CD14-positive monocyte (primary cell): ENCODE measurements around the gene DHFR2. TPM values are rescaled to one million over a fixed set of nuclear protein-coding genes. Genes with fewer than 3 reads are reported as not detected.
A peak's percentile ranks its signal among the peaks of the same experiment; 100 is the strongest.
"Not testable (repeated sequence)": the region's sequence is repeated elsewhere in the genome, so short reads cannot be mapped to it uniquely, and the experiment has no call there.

Source experiments
- DNase-seq, 3 donors: peaks; one replicate each; pipeline ENCODE4 v3.0.0-alpha.2; 2011 to 2022
- H2AFZ ChIP-seq: 2 replicates; pipeline ENCODE4 v1.6.0; 2012; ENCODE audit warnings: mild to moderate bottlenecking, low read depth, low read length, inconsistent platforms; ENCODE audit not compliant: insufficient read depth, poor library complexity, severe bottlenecking
- H3K27ac ChIP-seq, 2 donors: 1 replicate in 1 of 2; 2 replicates in 1 of 2; pipeline ENCODE4 v1.5.1; 2012 to 2013; ENCODE audit warnings: low read length in 2 of 2, control low read depth in 1 of 2, inconsistent platforms in 1 of 2, low read depth in 1 of 2, mild to moderate bottlenecking in 1 of 2
- H3K27me3 ChIP-seq, 2 donors: one replicate each; pipeline versions ENCODE4 v1.6.0 to v1.6.1; 2011 to 2013; ENCODE audit warnings: low read length in 2 of 2; ENCODE audit not compliant: control insufficient read depth in 2 of 2, insufficient read depth in 2 of 2
- H3K36me3 ChIP-seq, 2 donors: replicated peaks in 1 of 2; 1 replicate in 1 of 2; 2 replicates in 1 of 2; pipeline versions ENCODE4 v1.5.1 to v1.6.1; 2012 to 2013; ENCODE audit warnings: low read length in 2 of 2, control low read depth in 1 of 2, inconsistent platforms in 1 of 2, mild to moderate bottlenecking in 1 of 2; ENCODE audit not compliant: insufficient read depth in 2 of 2, control insufficient read depth in 1 of 2
- H3K4me1 ChIP-seq, 2 donors: 1 replicate in 1 of 2; 2 replicates in 1 of 2; pipeline versions ENCODE4 v1.5.1 to v1.6.1; 2012 to 2013; ENCODE audit warnings: low read length in 2 of 2, control low read depth in 1 of 2, inconsistent platforms in 1 of 2, mild to moderate bottlenecking in 1 of 2, moderate library complexity in 1 of 2; ENCODE audit not compliant: insufficient read depth in 2 of 2, control insufficient read depth in 1 of 2
- H3K4me2 ChIP-seq: replicated peaks from 2 replicates; pipeline ENCODE3; 2012; ENCODE audit warnings: low read length, moderate library complexity, mild to moderate bottlenecking; ENCODE audit not compliant: poor library complexity, severe bottlenecking; ENCODE audit errors: extremely low read depth
- H3K4me3 ChIP-seq, 3 experiments: fragments of 200-600 bp in 1 of 3; sonication (generic) in 1 of 3; replicated peaks in 1 of 3; 1 replicate in 2 of 3; 2 replicates in 1 of 3; pipeline ENCODE4 v1.5.1; 2011 to 2013; ENCODE audit warnings: low read length in 3 of 3, mild to moderate bottlenecking in 3 of 3, control low read depth in 2 of 3, low read depth in 2 of 3, inconsistent platforms in 1 of 3, moderate library complexity in 1 of 3
- H3K79me2 ChIP-seq: 2 replicates; pipeline ENCODE4 v1.6.0; 2012; ENCODE audit warnings: mild to moderate bottlenecking, control low read depth, inconsistent platforms, low read length, moderate library complexity; ENCODE audit not compliant: insufficient read depth
- H3K9ac ChIP-seq: 2 replicates; pipeline ENCODE4 v1.6.0; 2017; ENCODE audit warnings: low read length, mild to moderate bottlenecking; ENCODE audit not compliant: insufficient read depth, poor library complexity, severe bottlenecking
- H3K9me3 ChIP-seq, 2 donors: replicated peaks in 1 of 2; 1 replicate in 1 of 2; 2 replicates in 1 of 2; pipeline versions ENCODE4 v1.5.1 to v1.6.1; 2012 to 2013; ENCODE audit warnings: low read length in 2 of 2, control low read depth in 1 of 2; ENCODE audit not compliant: control insufficient read depth in 1 of 2, insufficient read depth in 1 of 2
- H4K20me1 ChIP-seq: 2 replicates; pipeline ENCODE4 v1.6.0; 2012; ENCODE audit warnings: mild to moderate bottlenecking, low read length, control low read depth, moderate library complexity; ENCODE audit not compliant: insufficient read depth
- H3K27ac Mint-ChIP-seq, 7 donors: one replicate each; pipeline ENCODE4 v1.8.0; 2020; ENCODE audit warnings: mild to moderate bottlenecking in 7 of 7, mixed read lengths in 7 of 7, moderate library complexity in 6 of 7, inconsistent platforms in 2 of 7
- H3K27me3 Mint-ChIP-seq, 3 donors: one replicate each; pipeline ENCODE4 v1.8.0; 2021 to 2022; ENCODE audit warnings: low read depth in 3 of 3, mild to moderate bottlenecking in 3 of 3, mixed read lengths in 3 of 3, moderate library complexity in 3 of 3, inconsistent platforms in 1 of 3
- H3K36me3 Mint-ChIP-seq, 2 donors: one replicate each; pipeline ENCODE4 v1.8.0; 2020; ENCODE audit warnings: mixed read lengths in 2 of 2, inconsistent platforms in 1 of 2, mild to moderate bottlenecking in 1 of 2
- H3K4me1 Mint-ChIP-seq: one replicate; pipeline ENCODE4 v1.8.0; 2020; ENCODE audit warnings: mild to moderate bottlenecking, mixed read lengths
- H3K4me3 Mint-ChIP-seq, 2 donors: one replicate each; pipeline ENCODE4 v1.8.0; 2020; ENCODE audit warnings: mild to moderate bottlenecking in 2 of 2, mixed read lengths in 2 of 2, moderate library complexity in 1 of 2
- H3K9me3 Mint-ChIP-seq, 7 donors: one replicate each; pipeline ENCODE4 v1.8.0; 2020 to 2022; ENCODE audit warnings: mixed read lengths in 7 of 7, mild to moderate bottlenecking in 6 of 7, moderate library complexity in 6 of 7, inconsistent platforms in 2 of 7
- CTCF ChIP-seq: fragments of 200-600 bp; IDR thresholded peaks from one replicate; pipeline ENCODE4 v1.8.0; 2022; ENCODE audit warnings: antibody characterized with exemption, mild to moderate bottlenecking
- WGBS: methylation state at CpG from one replicate; pipeline ENCODE4 v1.1.5; 2013; ENCODE audit warnings: missing lambda C conversion rate; ENCODE audit not compliant: insufficient coverage; 5-methylcytosine and 5-hydroxymethylcytosine counted together
- intact Hi-C, 2 donors: fragments of 100-400 bp; cut with micrococcal nuclease; formaldehyde crosslinking; loops; one replicate each; pipeline versions ENCODE4 v1.15.0 to v1.15.1; 2023
- polyA minus RNA-seq: library from RNA; depleted of rRNA, polyadenylated mRNA; stranded (reverse); fragments of >200 nt; gene quantifications from 2 replicates; pipeline ENCODE4 v1.2.3, GENCODE V29; 2012
- polyA plus RNA-seq, 3 donors: library from polyadenylated mRNA; depleted of rRNA in 1 of 3; unstranded in 2 of 3; stranded (reverse) in 1 of 3; fragments of 300-500 nt in 2 of 3; fragments of >200 nt in 1 of 3; fragmentation: Illumina TruSeq in 2 of 3; gene quantifications; 1 replicate in 2 of 3; 2 replicates in 1 of 3; pipeline ENCODE4 v1.2.3, GENCODE V29; 2012 to 2021
- total RNA-seq, 12 experiments: library from RNA in 1 of 12; stranded (reverse) in 1 of 12; fragments of 120-200 nt in 1 of 12; gene quantifications; one replicate each; pipeline ENCODE4 v1.2.4 and lab custom pipeline; 2013 to 2026; ENCODE audit warnings: mixed read lengths in 6 of 12, inconsistent platforms in 1 of 12

The DHFR2 gene
- total RNA-seq (2013): 4.0 TPM
- polyA plus RNA-seq (1 to 10 TPM in 2 of 3 donors, under 1 TPM in 1; 0.35 to 2.8 (median 1.2) TPM), polyA minus RNA-seq (0.69 and 1.7 TPM in 2 replicates), total RNA-seq (lab: John Stamatoyannopoulos, UW) (1.0 to 6.5 (median 2.0) reads per million in 11 experiments)

GRCh38 chr3:94062513-94063404 lies at the start of gene DHFR2, which contains the start of gene NSUN3:
TSS of gene DHFR2 (minus strand) at chr3:94062916. CDS start at chr3:94061511, 1,405 bp downstream.
TSS of gene NSUN3 (plus strand) at chr3:94063061. CDS start at chr3:94063127, 66 bp downstream.
- H3K27me3 Mint-ChIP-seq: peaks cover 0 to 1% (median 0%) of the 10 kb centered on the region in 3 donors
- no peaks in the 10 kb centered on the region for H3K9me3 ChIP-seq
- H3K27ac Mint-ChIP-seq: peak within 1 kb of the TSS; percentile 100
- intact Hi-C loops: loop anchor here in 1 of 2 donors (5.0 kb wide), 1 partner anchor 80 kb away; the partner anchor contains the start of gene ARL13B
- H3K4me1 ChIP-seq: peaks cover 34 to 39% of the 10 kb centered on the region in 2 donors
- H3K4me2 ChIP-seq: peak within 1 kb of the TSS; percentile 85
- peak within 1 kb of the TSS; percentile 84 for H2AFZ ChIP-seq
- DNase-seq: peak; percentile 89 to 96 (median 94)
- no peak for TF ChIP-seq CTCF
- H3K36me3 Mint-ChIP-seq: peaks cover 28 to 30% of the 10 kb centered on the region in 2 donors
- H3K79me2 ChIP-seq: peaks cover 42% of the 10 kb centered on the region
- peaks cover 41% of the 10 kb centered on the region for H3K4me1 Mint-ChIP-seq
- no peaks in the 10 kb centered on the region for H4K20me1 ChIP-seq
- peak within 1 kb of the TSS; percentile 87 for H3K9ac ChIP-seq
- H3K9me3 Mint-ChIP-seq: peaks cover 0 to 4% (median 2%) of the 10 kb centered on the region in 7 donors
- H3K27me3 ChIP-seq: no peaks in the 10 kb centered on the region
- WGBS: under 1% methylated on average over 44 of the region's 52 CpGs
- peaks cover 0 to 22% of the 10 kb centered on the region in 2 donors for H3K36me3 ChIP-seq
- peak within 1 kb of the TSS; percentile 69 to 86 (median 80) for H3K4me3 ChIP-seq
- peak within 1 kb of the TSS; percentile 93 to 99 for H3K4me3 Mint-ChIP-seq
- peak within 1 kb of the TSS; percentile 94 to 98 for H3K27ac ChIP-seq

- H3K4me3 Mint-ChIP-seq: no peak overlapping the region
- Histone ChIP-seq H3K79me2 (no peaks in the 10 kb centered on the region), H3K4me3 (no peak overlapping the region), H3K36me3 (peaks cover 39 to 65% of the 10 kb centered on the region in 2 donors), H3K9me3 (no peaks in the 10 kb centered on the region), H2AFZ (no peak overlapping the region), H3K27ac (no peak overlapping the region), H3K4me1 (no peaks in the 10 kb centered on the region), H4K20me1 (no peaks in the 10 kb centered on the region), H3K27me3 (no peaks in the 10 kb centered on the region), H3K9ac (no peak overlapping the region), H3K4me2 (no peak overlapping the region)
- peaks cover 52 to 54% of the 10 kb centered on the region in 2 donors for H3K36me3 Mint-ChIP-seq
- intact Hi-C loops: no loop called here
- DNase-seq: no peak
- peak overlapping the region in 1 of 7 donors; percentile 41 for H3K27ac Mint-ChIP-seq
- H3K9me3 Mint-ChIP-seq: no peaks in the 10 kb centered on the region
- no peak for TF ChIP-seq CTCF
- H3K4me1 Mint-ChIP-seq: no peaks in the 10 kb centered on the region
- no peaks in the 10 kb centered on the region for H3K27me3 Mint-ChIP-seq
These were observed 48.1 kb upstream of the DHFR2 start for GRCh38 chr3:94110854-94111253.

GRCh38 chr3:94110232-94110631 lies 47.5 kb upstream of the DHFR2 start:
- H3K4me1 Mint-ChIP-seq, H3K9me3 ChIP-seq, DNase-seq, H3K4me3 ChIP-seq, intact Hi-C loops, H3K27ac Mint-ChIP-seq, H3K27ac ChIP-seq, H4K20me1 ChIP-seq, H3K9me3 Mint-ChIP-seq, H3K27me3 ChIP-seq, H2AFZ ChIP-seq, H3K4me2 ChIP-seq, H3K79me2 ChIP-seq, H3K9ac ChIP-seq, H3K4me3 Mint-ChIP-seq, H3K27me3 Mint-ChIP-seq, H3K4me1 ChIP-seq: not testable (repeated sequence)
- H3K36me3 Mint-ChIP-seq: peaks cover 56 to 59% of the 10 kb centered on the region in 2 donors
- peaks cover 44 to 72% of the 10 kb centered on the region in 2 donors for H3K36me3 ChIP-seq
